ENCODE data around the gene POLL. TPM values are rescaled to one million over a fixed set of nuclear protein-coding genes. Genes with fewer than 3 reads are reported as not detected.
"Not testable (repeated sequence)": the region's sequence is repeated elsewhere in the genome, so short reads cannot be mapped to it uniquely, and the experiment has no call there.

The POLL gene
- 10 to 100 TPM; 34.9 to 65.8 (median 38.8) TPM for total RNA-seq
- 10 to 100 TPM; 16.4 to 18.9 TPM for polyA plus RNA-seq
- total RNA-seq = 45.0 reads per million, percentile 69 among the genes with 10 or more reads in this experiment

GRCh38 chr10:101587725-101588653 lies at the start of gene POLL, which contains the start of gene DPCD:
Gene POLL (minus strand): TSS chr10:101588257. CDS start chr10:101587360, 897 bp downstream.
Gene DPCD (plus strand): TSS chr10:101588321. CDS start chr10:101588337, 16 bp downstream.
- intact Hi-C loops (cut with micrococcal nuclease) = loop anchor here (1.0 to 5.0 kb wide), 6 partner anchors 18 to 1051 kb away; partner anchors contain the start of genes ACTR1A (in 1 of the 2), HIF1AN (in 1 of the 2), NPM3 (in 1 of the 2) and SUFU (in 1 of the 2)
- no peaks in the 10 kb centered on the region for H3K27me3 Mint-ChIP-seq

DNA sequence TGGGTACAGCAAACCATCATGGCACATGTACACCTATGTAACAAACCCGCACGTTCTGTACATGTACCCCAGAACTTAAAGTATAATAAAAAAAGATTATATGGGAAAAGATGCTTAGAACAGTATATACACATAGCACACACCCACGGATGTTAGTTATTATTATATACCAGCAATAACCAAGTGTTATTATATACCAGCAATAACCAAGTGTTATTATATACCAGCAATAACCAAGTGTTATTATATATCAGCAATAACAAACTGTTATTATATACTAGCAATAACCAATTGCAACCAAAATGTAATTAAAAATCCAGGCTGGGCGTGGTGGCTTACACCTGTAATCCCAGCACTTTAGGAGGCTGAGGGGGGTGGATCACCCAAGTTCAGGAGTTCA lies 45.5 kb upstream of the POLL start:
- H3K9me3 ChIP-seq (ENCODE audit: control insufficient read depth in 2 of 3, low read length in 3 of 3); POLR2A ChIA-PET; H3K27ac ChIP-seq (ENCODE audit: low read depth, low read length); ATAC-seq; H3K27me3 ChIP-seq (ENCODE audit: control insufficient read depth in 2 of 2, insufficient read depth in 2 of 2, low read length in 2 of 2); H3K4me1 ChIP-seq (ENCODE audit: control insufficient read depth in 2 of 2, insufficient read depth in 2 of 2, low read length in 2 of 2); H3K9me3 Mint-ChIP-seq; H3K4me3 ChIP-seq (ENCODE audit: low read length); H3K4me3 Mint-ChIP-seq; CTCF ChIA-PET; DNase-seq; intact Hi-C loops (cut with micrococcal nuclease); H3K27me3 Mint-ChIP-seq: not testable (repeated sequence)
- Mint-ChIP-seq H3K27ac (peak overlapping the region in 2 of 9 donors; percentile 57 to 61), H3K4me1 (peaks cover 0 to 47% (median 31%) of the 10 kb centered on the region in 7 donors), H3K36me3 (peaks cover 4 to 30% (median 10%) of the 10 kb centered on the region in 5 donors)
- H3K36me3 ChIP-seq (ENCODE audit: control insufficient read depth in 2 of 3, insufficient read depth in 3 of 3, low read length in 3 of 3) = peaks cover 0 to 38% (median under 1%) of the 10 kb centered on the region in 3 experiments

More at GRCh38 chr10:101587725-101588653, at the start of gene POLL, which contains the start of gene DPCD:
- H3K9me3 ChIP-seq (ENCODE audit: control insufficient read depth in 2 of 3, low read length in 3 of 3) = no peaks in the 10 kb centered on the region
- POLR2A ChIA-PET = interaction anchor here (0.8 to 1.4 kb wide), 6 partner anchors 10 to 915 kb away, joined by 3 read pairs; partner anchors contain the start of genes ACTR1A and FBXW4
- DNase-seq = peak; percentile 73 to 89 (median 81)
- no peaks in the 10 kb centered on the region for H3K27me3 ChIP-seq (ENCODE audit: control insufficient read depth in 2 of 2, insufficient read depth in 2 of 2, low read length in 2 of 2)
- H3K4me1 Mint-ChIP-seq = peaks cover 16 to 37% (median 32%) of the 10 kb centered on the region in 7 donors
- peaks cover 0 to 2% (median 0%) of the 10 kb centered on the region in 11 donors for H3K9me3 Mint-ChIP-seq
- peak within 1 kb of the TSS; percentile 77 for H3K4me3 ChIP-seq (ENCODE audit: low read length)
- H3K36me3 ChIP-seq (ENCODE audit: control insufficient read depth in 2 of 3, insufficient read depth in 3 of 3, low read length in 3 of 3) = peaks cover 0 to 27% (median 0%) of the 10 kb centered on the region in 3 experiments
- peak; percentile 94 for ATAC-seq
- H3K4me3 Mint-ChIP-seq = peak within 1 kb of the TSS; percentile 92 to 97 (median 95)
- peaks cover 0 to 18% (median 3%) of the 10 kb centered on the region in 5 donors for H3K36me3 Mint-ChIP-seq
- H3K27ac ChIP-seq (ENCODE audit: low read depth, low read length) = peak within 1 kb of the TSS; percentile 69
- H3K27ac Mint-ChIP-seq = peak within 1 kb of the TSS; percentile 71 to 94 (median 89)
- peaks cover 14 to 16% of the 10 kb centered on the region in 2 donors for H3K4me1 ChIP-seq (ENCODE audit: control insufficient read depth in 2 of 2, insufficient read depth in 2 of 2, low read length in 2 of 2)
- CTCF ChIA-PET = interaction anchor here (0.5 to 1.4 kb wide), 3 partner anchors 17 to 1242 kb away, joined by 3 to 5 read pairs (median 4); no protein-coding TSS in a partner anchor

- H3K9me3 Mint-ChIP-seq = no peaks in the 10 kb centered on the region
- H3K27me3 Mint-ChIP-seq = no peaks in the 10 kb centered on the region
- no peak for ATAC-seq
- Histone ChIP-seq H3K36me3 (ENCODE audit: control insufficient read depth in 2 of 3, insufficient read depth in 3 of 3, low read length in 3 of 3) (peaks cover 0 to 47% (median 0%) of the 10 kb centered on the region in 3 experiments), H3K4me3 (ENCODE audit: low read length) (no peak overlapping the region), H3K27me3 (ENCODE audit: control insufficient read depth in 2 of 2, insufficient read depth in 2 of 2, low read length in 2 of 2) (no peaks in the 10 kb centered on the region), H3K4me1 (ENCODE audit: control insufficient read depth in 2 of 2, insufficient read depth in 2 of 2, low read length in 2 of 2) (no peaks in the 10 kb centered on the region), H3K27ac (ENCODE audit: low read depth, low read length) (no peak overlapping the region), H3K9me3 (ENCODE audit: control insufficient read depth in 2 of 3, low read length in 3 of 3) (no peaks in the 10 kb centered on the region)
- ChIA-PET POLR2A (no interaction called here), CTCF (no interaction called here)
- H3K4me3 Mint-ChIP-seq = no peak overlapping the region
- peaks cover 0 to 57% (median 31%) of the 10 kb centered on the region in 7 donors for H3K4me1 Mint-ChIP-seq
- H3K27ac Mint-ChIP-seq = peak overlapping the region in 2 of 9 donors; percentile 12 to 51
- no peak for DNase-seq
- intact Hi-C loops (cut with micrococcal nuclease) = no loop called here
- H3K36me3 Mint-ChIP-seq = peaks cover 0 to 31% (median 4%) of the 10 kb centered on the region in 5 donors
Observed at GRCh38 chr10:101631821-101632475, 43.9 kb upstream of the POLL start.

- Mint-ChIP-seq H3K27ac (peak overlapping the region in 1 of 9 donors; percentile 57), H3K36me3 (peaks cover 0 to 27% (median 6%) of the 10 kb centered on the region in 5 donors), H3K9me3 (no peaks in the 10 kb centered on the region), H3K4me1 (peaks cover 0 to 56% (median 31%) of the 10 kb centered on the region in 7 donors), H3K27me3 (no peaks in the 10 kb centered on the region), H3K4me3 (peak overlapping the region in 1 of 10 donors; percentile 45)
- DNase-seq = no peak
- no peaks in the 10 kb centered on the region for H3K9me3 ChIP-seq (ENCODE audit: control insufficient read depth in 2 of 3, low read length in 3 of 3)
- POLR2A ChIA-PET = no interaction called here
- H3K27ac ChIP-seq (ENCODE audit: low read depth, low read length) = no peak overlapping the region
- H3K4me3 ChIP-seq (ENCODE audit: low read length) = no peak overlapping the region
- peaks cover 0 to 49% (median 0%) of the 10 kb centered on the region in 3 experiments for H3K36me3 ChIP-seq (ENCODE audit: control insufficient read depth in 2 of 3, insufficient read depth in 3 of 3, low read length in 3 of 3)
- H3K27me3 ChIP-seq (ENCODE audit: control insufficient read depth in 2 of 2, insufficient read depth in 2 of 2, low read length in 2 of 2) = no peaks in the 10 kb centered on the region
- no peaks in the 10 kb centered on the region for H3K4me1 ChIP-seq (ENCODE audit: control insufficient read depth in 2 of 2, insufficient read depth in 2 of 2, low read length in 2 of 2)
- intact Hi-C loops (cut with micrococcal nuclease) = no loop called here
- CTCF ChIA-PET = no interaction called here
- ATAC-seq = no peak
Observed at GRCh38 chr10:101630633-101630920, 42.5 kb upstream of the POLL start.

DNA sequence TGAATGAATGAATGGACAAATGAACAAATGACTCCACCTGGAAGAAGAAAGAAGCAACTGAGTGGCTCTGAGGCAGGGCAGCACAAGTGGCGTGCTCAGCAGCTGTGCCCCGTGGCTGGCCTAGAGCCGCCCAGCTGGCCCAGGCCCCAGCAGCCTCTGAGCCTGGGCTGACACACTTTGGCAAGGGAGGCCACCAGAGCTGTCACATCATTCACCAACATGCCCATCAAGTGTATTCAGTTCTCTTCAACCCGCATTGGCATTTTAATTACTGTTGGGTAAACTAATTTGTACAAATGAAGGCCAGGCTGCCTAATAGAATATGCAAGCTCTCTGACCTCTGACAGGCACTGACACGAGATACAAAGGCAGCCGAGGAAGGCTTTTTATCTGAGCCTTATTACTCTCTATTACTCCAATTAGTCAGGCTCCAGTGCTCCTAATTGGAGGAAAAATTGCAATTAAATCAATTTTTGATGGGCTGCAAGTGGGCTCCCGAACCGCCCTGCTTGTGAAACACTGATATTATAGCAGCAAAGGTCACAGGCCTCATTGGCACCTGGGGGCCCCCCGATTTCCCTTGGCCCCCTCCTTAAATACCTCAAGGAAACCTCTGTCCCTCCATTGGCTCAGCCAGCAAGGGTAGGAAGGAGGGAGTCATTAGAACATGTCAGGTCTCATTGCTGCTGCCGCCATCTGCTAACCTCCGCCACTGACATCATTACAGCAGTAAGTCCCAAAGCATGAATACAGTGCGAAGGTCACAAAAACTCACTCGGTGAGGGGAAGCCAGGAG lies 42.0 kb upstream of the POLL start:
- Mint-ChIP-seq H3K9me3 (no peaks in the 10 kb centered on the region), H3K4me1 (peaks cover 0 to 57% (median 31%) of the 10 kb centered on the region in 7 donors), H3K27me3 (no peaks in the 10 kb centered on the region), H3K27ac (peak overlapping the region in 4 of 9 donors; percentile 6 to 57 (median 11)), H3K4me3 (peak overlapping the region in 1 of 10 donors; percentile 45), H3K36me3 (peaks cover 0 to 29% (median 8%) of the 10 kb centered on the region in 5 donors)
- ATAC-seq = no peak
- Histone ChIP-seq H3K36me3 (ENCODE audit: control insufficient read depth in 2 of 3, insufficient read depth in 3 of 3, low read length in 3 of 3) (peaks cover 0 to 54% (median 2%) of the 10 kb centered on the region in 3 experiments), H3K27ac (ENCODE audit: low read depth, low read length) (no peak overlapping the region), H3K9me3 (ENCODE audit: control insufficient read depth in 2 of 3, low read length in 3 of 3) (no peaks in the 10 kb centered on the region), H3K4me3 (ENCODE audit: low read length) (no peak overlapping the region), H3K4me1 (ENCODE audit: control insufficient read depth in 2 of 2, insufficient read depth in 2 of 2, low read length in 2 of 2) (no peaks in the 10 kb centered on the region), H3K27me3 (ENCODE audit: control insufficient read depth in 2 of 2, insufficient read depth in 2 of 2, low read length in 2 of 2) (no peaks in the 10 kb centered on the region)
- no peak for DNase-seq
- POLR2A ChIA-PET = no interaction called here
- CTCF ChIA-PET = no interaction called here
- intact Hi-C loops (cut with micrococcal nuclease) = no loop called here

Measured in naive thymus-derived CD4-positive, alpha-beta T cell (primary cell).